ENCODE results near the gene SORCS2.

GRCh38 chr4:7410446-7410845 is 218.1 kb downstream of the SORCS2 start:
- TF ChIP-seq POLR2A (IDR thresholded peaks at IDR 0.05) (no peak), CTCF (IDR thresholded peaks at IDR 0.05) (no peak)

Measured in Peyer's patch (tissue), 4 donors.